HG03565 (cell line): ENCODE results near the gene TRIOBP.

Source experiments
- ATAC-seq: cut with Tn5 transposase; IDR thresholded peaks from one replicate; pipeline ENCODE4 v1.9.1; 2021; ENCODE audit warnings: mild to moderate bottlenecking, moderate library complexity; ENCODE audit not compliant: unreplicated experiment

The TRIOBP gene

DNA sequence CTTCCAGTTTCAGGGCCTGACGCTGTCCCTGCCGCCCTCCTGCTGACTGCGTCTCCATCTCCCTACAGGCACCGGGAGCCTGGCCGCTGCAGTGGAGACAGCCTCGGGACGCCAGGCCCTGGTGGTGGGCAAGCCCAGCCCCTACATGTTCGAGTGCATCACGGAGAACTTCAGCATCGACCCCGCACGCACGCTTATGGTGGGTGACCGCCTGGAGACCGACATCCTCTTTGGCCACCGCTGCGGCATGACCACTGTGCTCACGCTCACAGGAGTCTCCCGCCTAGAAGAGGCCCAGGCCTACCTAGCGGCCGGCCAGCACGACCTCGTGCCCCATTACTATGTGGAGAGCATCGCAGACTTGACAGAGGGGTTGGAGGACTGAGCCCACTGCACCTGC, 31.4 kb upstream of the TRIOBP start:
- ATAC-seq, result no peak

GRCh38 chr22:37669586-37669985, 27.3 kb upstream of the TRIOBP start:
- ATAC-seq, result no peak

GRCh38 chr22:37672206-37672919, 24.5 kb upstream of the TRIOBP start:
- ATAC-seq, result no peak

- no peak for ATAC-seq
These were observed 23.9 kb upstream of the TRIOBP start for GRCh38 chr22:37672920-37673455.

GRCh38 chr22:37674248-37674647, 22.6 kb upstream of the TRIOBP start:
- ATAC-seq, result no peak

- ATAC-seq, result peak; percentile 30
These were observed 21.6 kb upstream of the TRIOBP start, which contains the start of gene LGALS1 for GRCh38 chr22:37674951-37675929. Gene LGALS1, plus strand, starts transcription at chr22:37675636. Its CDS starts 67 bp downstream, at chr22:37675703.

GRCh38 chr22:37675930-37676735, 20.7 kb upstream of the TRIOBP start:
- ATAC-seq, result no peak

DNA sequence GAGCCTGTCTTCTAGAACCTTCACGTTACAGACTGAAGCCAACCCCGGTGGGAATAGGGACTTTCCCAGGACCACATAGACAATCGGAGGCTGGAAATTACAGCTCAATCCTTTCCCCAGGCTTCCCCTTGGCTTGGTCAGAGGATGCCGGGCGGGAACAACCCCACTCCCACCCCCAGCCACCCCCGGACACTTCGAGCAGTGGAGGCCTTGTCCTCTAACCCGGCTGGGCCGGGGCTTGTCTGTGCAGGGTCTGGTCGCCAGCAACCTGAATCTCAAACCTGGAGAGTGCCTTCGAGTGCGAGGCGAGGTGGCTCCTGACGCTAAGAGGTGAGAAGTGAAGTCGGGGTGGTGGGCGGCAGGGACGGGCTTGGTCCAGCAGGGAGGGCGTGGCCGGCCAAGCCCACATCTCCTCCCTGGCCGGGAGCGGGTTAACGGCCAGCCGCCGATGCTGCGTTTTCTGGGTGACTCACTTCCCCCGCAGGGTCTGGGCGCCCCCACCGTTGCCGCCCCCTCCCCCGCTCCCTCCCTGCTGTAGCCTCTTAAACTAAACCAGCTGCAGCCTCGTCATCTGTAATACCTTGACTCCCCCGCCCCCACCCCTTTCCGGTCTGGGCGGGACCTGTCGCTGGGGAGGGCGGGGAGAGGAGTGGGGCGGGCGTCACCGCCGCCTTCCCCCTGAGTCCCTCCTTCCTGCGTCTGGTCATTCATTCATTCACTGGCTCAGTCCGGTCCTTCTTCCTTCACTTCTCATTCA, 19.9 kb upstream of the TRIOBP start:
- peak; percentile 35 for ATAC-seq

GRCh38 chr22:37677493-37677974, 19.3 kb upstream of the TRIOBP start:
- ATAC-seq, result peak; percentile 5

DNA sequence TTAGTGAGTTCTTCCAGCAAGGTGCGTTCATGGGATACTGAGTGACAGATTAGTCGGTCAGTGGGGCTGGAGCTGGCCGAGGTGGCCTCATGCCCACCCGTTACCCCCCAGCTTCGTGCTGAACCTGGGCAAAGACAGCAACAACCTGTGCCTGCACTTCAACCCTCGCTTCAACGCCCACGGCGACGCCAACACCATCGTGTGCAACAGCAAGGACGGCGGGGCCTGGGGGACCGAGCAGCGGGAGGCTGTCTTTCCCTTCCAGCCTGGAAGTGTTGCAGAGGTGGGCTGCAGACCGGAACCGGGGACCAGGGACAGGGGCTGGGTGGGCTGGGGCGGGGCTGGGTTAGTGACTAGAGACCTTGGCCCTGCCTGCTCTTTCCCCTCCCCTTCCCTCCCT, 18.5 kb upstream of the TRIOBP start:
- no peak for ATAC-seq

DNA sequence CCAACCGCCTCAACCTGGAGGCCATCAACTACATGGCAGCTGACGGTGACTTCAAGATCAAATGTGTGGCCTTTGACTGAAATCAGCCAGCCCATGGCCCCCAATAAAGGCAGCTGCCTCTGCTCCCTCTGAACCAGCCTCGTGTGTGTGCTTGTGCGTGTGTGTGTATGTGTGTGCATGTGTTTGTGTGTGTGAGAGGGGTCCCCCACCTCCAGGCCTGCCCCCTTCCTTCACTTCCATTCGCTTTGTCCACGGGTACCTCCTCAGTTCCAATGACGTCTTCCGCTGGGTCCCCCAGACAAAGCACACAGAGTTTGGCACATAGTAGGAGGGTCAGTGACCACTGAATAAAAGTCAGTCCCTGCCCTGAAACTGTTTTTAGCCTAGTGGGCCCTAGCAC, 17.2 kb upstream of the TRIOBP start:
- ATAC-seq, result no peak

DNA sequence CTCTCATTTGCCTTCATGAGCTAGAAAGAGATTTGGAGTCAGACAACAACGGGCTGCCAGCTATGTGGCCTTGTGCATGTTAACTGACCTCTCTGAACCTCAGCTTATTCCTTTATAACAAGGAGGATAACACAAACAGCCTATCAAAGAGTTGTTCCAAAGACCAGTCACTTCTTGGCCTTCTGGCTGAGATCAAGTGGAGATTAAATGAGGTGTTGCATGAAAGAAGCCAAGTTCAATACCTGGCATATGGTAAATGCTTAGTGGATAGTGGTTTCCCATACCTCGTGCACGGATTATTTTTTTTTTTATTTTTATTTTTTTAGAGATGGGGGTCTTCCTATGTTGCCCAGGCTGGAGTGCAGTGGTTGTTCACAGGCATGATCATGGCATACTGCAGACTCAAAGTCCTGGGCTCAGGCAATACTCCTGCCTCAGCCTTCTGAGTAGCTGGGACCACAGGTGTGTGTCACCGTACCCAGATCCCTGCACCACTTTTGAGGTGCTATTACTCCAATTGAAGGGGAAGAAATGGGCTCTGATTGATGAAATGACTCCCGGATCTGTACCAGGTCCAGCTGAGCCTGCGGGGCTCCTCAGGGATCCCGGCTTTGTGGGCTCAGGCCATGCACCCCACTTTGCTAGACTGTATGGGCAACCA, 16.5 kb upstream of the TRIOBP start:
- ATAC-seq, result no peak

- no peak for ATAC-seq
These were observed 15.8 kb upstream of the TRIOBP start for GRCh38 chr22:37681001-37681424.

DNA sequence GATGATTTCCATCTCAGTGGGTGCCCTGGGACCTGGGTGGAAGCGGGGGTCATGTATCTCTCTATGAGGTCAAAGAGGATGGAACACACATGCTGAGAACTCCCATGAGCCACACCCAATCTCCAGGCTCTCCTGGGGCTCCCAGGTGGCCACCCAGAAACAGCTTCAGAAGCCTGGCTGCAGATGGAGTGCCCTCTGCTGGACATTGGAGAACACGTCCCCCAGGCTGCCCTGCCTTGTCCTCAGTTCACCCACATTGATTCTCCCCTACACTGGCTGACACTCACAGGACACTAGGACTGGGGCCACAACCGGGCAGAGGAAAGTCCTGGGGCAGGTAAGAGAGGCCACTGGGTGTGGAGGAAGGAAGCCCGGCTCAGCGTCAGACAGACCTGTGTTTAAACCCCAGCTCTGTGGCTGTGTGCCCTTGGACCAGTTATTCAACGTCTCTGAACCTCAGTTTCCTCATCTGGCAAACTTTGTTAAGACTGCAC, 15.2 kb upstream of the TRIOBP start:
- ATAC-seq, result no peak

GRCh38 chr22:37684803-37685615, 11.8 kb upstream of the TRIOBP start:
- no peak for ATAC-seq

GRCh38 chr22:37686002-37686982, 10.6 kb upstream of the TRIOBP start, which contains the start of gene NOL12:
Gene NOL12, plus strand, starts transcription at chr22:37686343. Its CDS starts 50 bp downstream, at chr22:37686393.
- ATAC-seq, result peak; percentile 60

DNA sequence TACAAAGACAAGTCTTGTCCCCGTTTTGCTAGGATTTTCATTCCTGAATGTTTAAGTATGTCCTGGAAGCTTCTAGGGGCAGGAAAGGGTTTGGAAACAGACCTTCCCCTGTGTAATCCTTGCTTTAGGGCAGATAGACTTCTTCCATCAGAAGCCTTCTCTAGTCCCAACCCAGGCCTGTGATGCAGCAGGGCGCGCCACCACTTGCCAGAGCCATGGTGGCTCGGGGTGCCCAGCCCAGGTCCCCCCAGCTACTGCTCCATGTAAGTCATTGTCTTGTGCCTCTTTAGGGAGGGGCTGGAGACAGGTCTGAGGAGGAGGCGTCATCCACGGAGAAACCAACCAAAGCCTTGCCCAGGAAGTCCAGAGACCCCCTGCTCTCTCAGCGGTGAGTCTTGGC, 6.4 kb upstream of the TRIOBP start:
- ATAC-seq, result no peak
